H1 (cell line): Measurements from ENCODE around the gene LHFPL2. TPM values are rescaled to one million over a fixed set of nuclear protein-coding genes. Genes with fewer than 3 reads are reported as not detected.

Experiments
- CTCF ChIA-PET: fragments of 300-600 bp; sonication (Branson Sonifier 250); formaldehyde crosslinking; loops from one replicate; lab custom pipeline; 2021; ENCODE audit not compliant: partially characterized antibody; lab: Charles Lee
- POLR2A ChIA-PET: fragments of 300-600 bp; sonication (Branson Sonifier 250); formaldehyde crosslinking; loops from one replicate; lab custom pipeline; 2021; ENCODE audit warnings: inconsistent platforms; ENCODE audit not compliant: partially characterized antibody; lab: Charles Lee
- DNase-seq, 2 experiments: peaks; one replicate each; pipeline versions ENCODE4 v3.0.0 to v3.0.0-alpha.2; 2010 to 2022; ENCODE audit warnings: low spot score in 2 of 2, low read depth in 1 of 2, mixed read lengths in 1 of 2
- FAIRE-seq: peaks from 2 replicates; lab custom pipeline; 2011; peaks lifted over from hg19 to GRCh38; lab: Jason Lieb, UNC
- H2AFZ ChIP-seq: 2 replicates; pipeline ENCODE4 v1.8.1; 2012; ENCODE audit warnings: low read length, inconsistent platforms
- H2AK5ac ChIP-seq: 2 replicates; pipeline ENCODE4 v1.6.1; 2013; ENCODE audit warnings: low read depth, low read length
- H2BK120ac ChIP-seq: replicated peaks from 2 replicates; pipeline ENCODE3; 2013; ENCODE audit warnings: low read depth, low read length, inconsistent platforms
- H2BK12ac ChIP-seq: 2 replicates; pipeline ENCODE4 v1.6.1; 2013; ENCODE audit warnings: low read depth, low read length
- H2BK15ac ChIP-seq: 2 replicates; pipeline ENCODE4 v1.6.1; 2013; ENCODE audit warnings: low read length
- H2BK20ac ChIP-seq: 2 replicates; pipeline ENCODE4 v1.6.1; 2013; ENCODE audit warnings: low read length
- H2BK5ac ChIP-seq: 2 replicates; pipeline ENCODE4 v1.6.1; 2013; ENCODE audit warnings: low read depth, low read length
- H3K14ac ChIP-seq: 2 replicates; pipeline ENCODE4 v1.6.1; 2013; ENCODE audit warnings: inconsistent platforms; ENCODE audit not compliant: insufficient read length
- H3K18ac ChIP-seq: 2 replicates; pipeline ENCODE4 v1.6.1; 2013; ENCODE audit warnings: low read length; ENCODE audit errors: extremely low read depth
- H3K23ac ChIP-seq: 2 replicates; pipeline ENCODE4 v1.6.1; 2013; ENCODE audit warnings: inconsistent platforms; ENCODE audit not compliant: insufficient read length
- H3K23me2 ChIP-seq: 2 replicates; pipeline ENCODE4 v1.6.1; 2013; ENCODE audit warnings: low read depth, low read length
- H3K27ac ChIP-seq: 2 replicates; pipeline ENCODE4 v1.6.1; 2011; ENCODE audit warnings: low read depth, low read length, inconsistent platforms
- H3K27me3 ChIP-seq, 4 experiments: replicated peaks in 1 of 4; 1 replicate in 1 of 4; 2 replicates in 3 of 4; pipeline versions ENCODE4 v1.6.1 to v1.8.1; 2011 to 2013; ENCODE audit warnings: low read length in 3 of 4, mild to moderate bottlenecking in 3 of 4, inconsistent platforms in 2 of 4, mixed read lengths in 2 of 4, moderate library complexity in 1 of 4; ENCODE audit not compliant: control insufficient read depth in 3 of 4, insufficient read depth in 3 of 4; ENCODE audit errors: extremely low read depth in 1 of 4
- H3K36me3 ChIP-seq, 4 experiments: 2 replicates each; pipeline versions ENCODE4 v1.6.1 to v1.8.1; 2011 to 2013; ENCODE audit warnings: mild to moderate bottlenecking in 4 of 4, low read length in 3 of 4, moderate library complexity in 2 of 4, control low read depth in 1 of 4, inconsistent platforms in 1 of 4; ENCODE audit not compliant: insufficient read depth in 4 of 4, control insufficient read depth in 2 of 4
- H3K4ac ChIP-seq: replicated peaks from 2 replicates; pipeline ENCODE3; 2013; ENCODE audit warnings: low read length, low read depth, mixed read lengths, inconsistent platforms; ENCODE audit not compliant: insufficient read length
- H3K4me1 ChIP-seq, 4 experiments: replicated peaks in 1 of 4; 1 replicate in 1 of 4; 2 replicates in 3 of 4; pipeline versions ENCODE4 v1.6.1 to v1.8.1; 2011 to 2013; ENCODE audit warnings: low read length in 3 of 4, inconsistent platforms in 2 of 4, mixed read lengths in 1 of 4; ENCODE audit not compliant: insufficient read depth in 4 of 4, control insufficient read depth in 3 of 4
- H3K4me2 ChIP-seq, 2 experiments: 2 replicates each; pipeline versions ENCODE4 v1.6.1 to v1.8.1; 2011 to 2013; ENCODE audit warnings: low read depth in 2 of 2, low read length in 2 of 2, control low read depth in 1 of 2, inconsistent platforms in 1 of 2, mild to moderate bottlenecking in 1 of 2; ENCODE audit not compliant: insufficient read depth in 1 of 2
- H3K4me3 ChIP-seq, 4 experiments: fragments of 200-600, 300-600 bp in 1 of 4; sonication (generic), shearing (Covaris generic), sonication (Bioruptor Twin) in 1 of 4; 2 replicates each; pipeline versions ENCODE4 v1.5.1 to v1.8.1; 2011 to 2016; ENCODE audit warnings: low read length in 4 of 4, low read depth in 3 of 4, control low read depth in 2 of 4, inconsistent platforms in 2 of 4, mild to moderate bottlenecking in 2 of 4, mixed read lengths in 1 of 4, moderate library complexity in 1 of 4; ENCODE audit not compliant: insufficient read depth in 2 of 4; ENCODE audit errors: extremely low read depth in 1 of 4
- H3K56ac ChIP-seq: replicated peaks from 2 replicates; pipeline ENCODE3; 2013; ENCODE audit warnings: low read depth, mild to moderate bottlenecking, mixed read lengths, low read length, inconsistent platforms; ENCODE audit not compliant: insufficient read length
- H3K79me1 ChIP-seq: 2 replicates; pipeline ENCODE4 v1.6.1; 2013; ENCODE audit warnings: low read depth, low read length, control low read depth
- H3K79me2 ChIP-seq, 2 experiments: 2 replicates each; pipeline versions ENCODE4 v1.6.1 to v1.8.1; 2012 to 2013; ENCODE audit warnings: low read length in 2 of 2, mild to moderate bottlenecking in 2 of 2, inconsistent platforms in 1 of 2; ENCODE audit not compliant: insufficient read depth in 2 of 2, control insufficient read depth in 1 of 2
- H3K9ac ChIP-seq, 4 experiments: replicated peaks in 1 of 4; 1 replicate in 1 of 4; 2 replicates in 3 of 4; pipeline versions ENCODE4 v1.6.1 to v1.8.1; 2011 to 2013; ENCODE audit warnings: low read depth in 3 of 4, low read length in 3 of 4, control low read depth in 2 of 4, mild to moderate bottlenecking in 2 of 4, moderate library complexity in 2 of 4, inconsistent platforms in 1 of 4; ENCODE audit errors: extremely low read depth in 1 of 4
- H3K9me3 ChIP-seq, 2 experiments: 2 replicates each; pipeline versions ENCODE4 v1.6.1 to v1.8.1; 2012 to 2013; ENCODE audit warnings: mild to moderate bottlenecking in 2 of 2, moderate library complexity in 2 of 2, control low read depth in 1 of 2, inconsistent platforms in 1 of 2, low read depth in 1 of 2, low read length in 1 of 2, mixed read lengths in 1 of 2; ENCODE audit not compliant: insufficient read depth in 2 of 2
- H4K20me1 ChIP-seq, 2 experiments: replicated peaks in 1 of 2; 2 replicates each; pipeline versions ENCODE3 to v1.8.1; 2011 to 2013; ENCODE audit warnings: inconsistent platforms in 2 of 2, low read length in 2 of 2, mild to moderate bottlenecking in 1 of 2; ENCODE audit not compliant: insufficient read depth in 2 of 2, control insufficient read depth in 1 of 2
- H4K5ac ChIP-seq: 2 replicates; pipeline ENCODE4 v1.6.1; 2013; ENCODE audit warnings: low read length, low read depth, mixed read lengths, inconsistent platforms; ENCODE audit not compliant: insufficient read length
- H4K8ac ChIP-seq: 2 replicates; pipeline ENCODE4 v1.8.0; 2013; ENCODE audit warnings: mild to moderate bottlenecking, moderate library complexity, low read length, inconsistent platforms; ENCODE audit not compliant: insufficient read depth; ENCODE audit errors: extremely low read depth
- H4K91ac ChIP-seq: replicated peaks from 2 replicates; pipeline ENCODE3; 2013; ENCODE audit warnings: low read length, mixed read lengths, inconsistent platforms; ENCODE audit not compliant: insufficient read length
- CBX8 ChIP-seq: fragments of 300-800, 300-1000 bp; sonication (generic); IDR thresholded peaks from 2 replicates; pipeline ENCODE4 v1.7.1; 2016; ENCODE audit warnings: low read depth, low read length, borderline replicate concordance
- KDM5A ChIP-seq: fragments of 200-600 bp; IDR thresholded peaks from 2 replicates; pipeline ENCODE4 v1.7.1; 2012; ENCODE audit warnings: mild to moderate bottlenecking, low read length, inconsistent platforms, mixed read lengths
- WGBS, 2 experiments: shearing (Covaris generic) in 1 of 2; methylation state at CpG; one replicate each; pipeline versions ENCODE4 v1.1.6 to v1.1.7; 2013 to 2015; ENCODE audit warnings: low lambda C conversion rate in 2 of 2, mixed read lengths in 2 of 2, inconsistent platforms in 1 of 2, low coverage in 1 of 2, missing lambda C conversion rate in 1 of 2; ENCODE audit not compliant: insufficient replicate concordance in 2 of 2, insufficient coverage in 1 of 2, insufficient read length in 1 of 2; ENCODE audit errors: extremely low coverage in 1 of 2, missing lambda C conversion rate in 1 of 2; 5-methylcytosine and 5-hydroxymethylcytosine counted together
- polyA plus RNA-seq, 7 experiments: library from polyadenylated mRNA; depleted of rRNA in 3 of 7; stranded (reverse) in 5 of 7; unstranded in 2 of 7; fragments of >200 nt in 5 of 7; fragments of 200-250 nt in 2 of 7; gene quantifications; 1 replicate in 5 of 7; 2 replicates in 1 of 7; 4 replicates in 1 of 7; pipeline versions ENCODE4 v1.2.1 to v1.2.3, GENCODE V29; 2011 to 2013; ENCODE audit warnings: missing spikeins in 2 of 7, mixed read lengths in 2 of 7
- total RNA-seq: library from RNA; stranded (reverse); fragmentation: NEBNext Ultra II Directional; extraction: Animal tissue kit (Norgen Biotek cat#: 25700); gene quantifications from 2 replicates; pipeline ENCODE4 v1.2.1, GENCODE V29; 2021

LHFPL2 gene
- total and polyA plus RNA-seq, 2 of the 8 experiments (the other 6 are each of a cell fraction or from before 2014, with no cell fraction given): 9.6 to 43.0 TPM

DNA sequence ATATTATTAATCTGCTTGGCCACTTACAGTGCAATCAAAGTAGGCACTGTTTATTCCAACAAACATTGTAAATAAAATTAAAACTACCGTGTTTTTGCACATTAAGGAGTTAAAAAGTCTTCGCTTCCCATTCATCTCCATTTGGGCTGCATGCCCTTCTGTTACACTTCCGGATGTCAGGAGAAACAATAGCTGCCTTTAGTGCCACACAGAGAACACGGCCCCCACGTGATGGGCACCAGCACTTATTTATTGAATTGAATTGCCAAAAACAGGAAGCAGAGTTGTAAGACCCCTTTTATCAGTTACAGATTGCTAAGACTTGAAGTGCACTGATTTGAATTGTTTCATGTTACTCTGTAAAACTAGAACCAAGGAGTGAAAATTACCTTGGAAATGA is 80.4 kb downstream of the LHFPL2 start:
- Histone ChIP-seq H2AK5ac (no peak overlapping the region), H3K9me3 (no peaks in the 10 kb centered on the region), H3K18ac (no peak overlapping the region), H2BK12ac (no peak overlapping the region), H3K27ac (no peak overlapping the region), H4K20me1 (peaks cover 3 to 8% of the 10 kb centered on the region in 2 experiments), H3K79me1 (no peaks in the 10 kb centered on the region), H3K27me3 (no peaks in the 10 kb centered on the region), H4K5ac (no peak overlapping the region), H3K79me2 (peaks cover 0 to 72% of the 10 kb centered on the region in 2 experiments; a peak in 2 of 4 replicates)
- no peak for TF ChIP-seq KDM5A
- no peak for TF ChIP-seq CBX8
- TF ChIP-seq, all 59 proteins: peak for 0
- no peak overlapping the region for H3K4me2 ChIP-seq
- H2BK15ac ChIP-seq: no peak overlapping the region
- H2BK20ac ChIP-seq: no peak overlapping the region
- no peak overlapping the region for H2BK120ac ChIP-seq
- H3K23me2 ChIP-seq: no peaks in the 10 kb centered on the region
- no peak overlapping the region for H3K4ac ChIP-seq
- WGBS, 2 experiments: 61% methylated on average over 5 of the region's 5 CpGs; no CpG with 5 or more reads in 1 of the 2 experiments
- H4K8ac ChIP-seq: no peak overlapping the region
- no peak overlapping the region for H3K9ac ChIP-seq
- DNase-seq (no peak), FAIRE-seq (no peak)
- H2AFZ ChIP-seq: no peak overlapping the region
- H3K4me3 ChIP-seq: no peak overlapping the region
- POLR2A ChIA-PET: no interaction called here
- H3K4me1 ChIP-seq: peaks cover 0 to 13% (median 7%) of the 10 kb centered on the region in 4 experiments; a peak in 5 of 7 replicates
- H2BK5ac ChIP-seq: no peak overlapping the region
- H3K23ac ChIP-seq: no peak overlapping the region
- H3K14ac ChIP-seq: no peak overlapping the region
- CTCF ChIA-PET: interaction anchor here (1.1 to 1.7 kb wide), 3 partner anchors 31 to 318 kb away, joined by 3 to 4 read pairs (median 4); no protein-coding TSS in a partner anchor
- H4K91ac ChIP-seq: no peak overlapping the region
- peaks cover 0 to 4% (median 3%) of the 10 kb centered on the region in 4 experiments; a peak in 4 of 8 replicates for H3K36me3 ChIP-seq
- H3K56ac ChIP-seq: no peak overlapping the region
